H1 (cell line): Measurements from ENCODE around the gene TMEM35A. TPM values are rescaled to one million over a fixed set of nuclear protein-coding genes. Genes with fewer than 3 reads are reported as not detected.

Experiments
- CTCF ChIA-PET: fragments of 300-600 bp; sonication (Branson Sonifier 250); formaldehyde crosslinking; loops from one replicate; lab custom pipeline; 2021; ENCODE audit not compliant: partially characterized antibody; lab: Charles Lee
- POLR2A ChIA-PET: fragments of 300-600 bp; sonication (Branson Sonifier 250); formaldehyde crosslinking; loops from one replicate; lab custom pipeline; 2021; ENCODE audit warnings: inconsistent platforms; ENCODE audit not compliant: partially characterized antibody; lab: Charles Lee
- DNase-seq, 2 experiments: peaks; one replicate each; pipeline versions ENCODE4 v3.0.0 to v3.0.0-alpha.2; 2010 to 2022; ENCODE audit warnings: low spot score in 2 of 2, low read depth in 1 of 2, mixed read lengths in 1 of 2
- FAIRE-seq: peaks from 2 replicates; lab custom pipeline; 2011; peaks lifted over from hg19 to GRCh38; lab: Jason Lieb, UNC
- H2AFZ ChIP-seq: 2 replicates; pipeline ENCODE4 v1.8.1; 2012; ENCODE audit warnings: low read length, inconsistent platforms
- H2AK5ac ChIP-seq: 2 replicates; pipeline ENCODE4 v1.6.1; 2013; ENCODE audit warnings: low read depth, low read length
- H2BK120ac ChIP-seq: replicated peaks from 2 replicates; pipeline ENCODE3; 2013; ENCODE audit warnings: low read depth, low read length, inconsistent platforms
- H2BK12ac ChIP-seq: 2 replicates; pipeline ENCODE4 v1.6.1; 2013; ENCODE audit warnings: low read depth, low read length
- H2BK15ac ChIP-seq: 2 replicates; pipeline ENCODE4 v1.6.1; 2013; ENCODE audit warnings: low read length
- H2BK20ac ChIP-seq: 2 replicates; pipeline ENCODE4 v1.6.1; 2013; ENCODE audit warnings: low read length
- H2BK5ac ChIP-seq: 2 replicates; pipeline ENCODE4 v1.6.1; 2013; ENCODE audit warnings: low read depth, low read length
- H3K14ac ChIP-seq: 2 replicates; pipeline ENCODE4 v1.6.1; 2013; ENCODE audit warnings: inconsistent platforms; ENCODE audit not compliant: insufficient read length
- H3K18ac ChIP-seq: 2 replicates; pipeline ENCODE4 v1.6.1; 2013; ENCODE audit warnings: low read length; ENCODE audit errors: extremely low read depth
- H3K23ac ChIP-seq: 2 replicates; pipeline ENCODE4 v1.6.1; 2013; ENCODE audit warnings: inconsistent platforms; ENCODE audit not compliant: insufficient read length
- H3K23me2 ChIP-seq: 2 replicates; pipeline ENCODE4 v1.6.1; 2013; ENCODE audit warnings: low read depth, low read length
- H3K27ac ChIP-seq: 2 replicates; pipeline ENCODE4 v1.6.1; 2011; ENCODE audit warnings: low read depth, low read length, inconsistent platforms
- H3K27me3 ChIP-seq, 4 experiments: replicated peaks in 1 of 4; 1 replicate in 1 of 4; 2 replicates in 3 of 4; pipeline versions ENCODE4 v1.6.1 to v1.8.1; 2011 to 2013; ENCODE audit warnings: low read length in 3 of 4, mild to moderate bottlenecking in 3 of 4, inconsistent platforms in 2 of 4, mixed read lengths in 2 of 4, moderate library complexity in 1 of 4; ENCODE audit not compliant: control insufficient read depth in 3 of 4, insufficient read depth in 3 of 4; ENCODE audit errors: extremely low read depth in 1 of 4
- H3K36me3 ChIP-seq, 4 experiments: 2 replicates each; pipeline versions ENCODE4 v1.6.1 to v1.8.1; 2011 to 2013; ENCODE audit warnings: mild to moderate bottlenecking in 4 of 4, low read length in 3 of 4, moderate library complexity in 2 of 4, control low read depth in 1 of 4, inconsistent platforms in 1 of 4; ENCODE audit not compliant: insufficient read depth in 4 of 4, control insufficient read depth in 2 of 4
- H3K4ac ChIP-seq: replicated peaks from 2 replicates; pipeline ENCODE3; 2013; ENCODE audit warnings: low read length, low read depth, mixed read lengths, inconsistent platforms; ENCODE audit not compliant: insufficient read length
- H3K4me1 ChIP-seq, 4 experiments: replicated peaks in 1 of 4; 1 replicate in 1 of 4; 2 replicates in 3 of 4; pipeline versions ENCODE4 v1.6.1 to v1.8.1; 2011 to 2013; ENCODE audit warnings: low read length in 3 of 4, inconsistent platforms in 2 of 4, mixed read lengths in 1 of 4; ENCODE audit not compliant: insufficient read depth in 4 of 4, control insufficient read depth in 3 of 4
- H3K4me2 ChIP-seq, 2 experiments: 2 replicates each; pipeline versions ENCODE4 v1.6.1 to v1.8.1; 2011 to 2013; ENCODE audit warnings: low read depth in 2 of 2, low read length in 2 of 2, control low read depth in 1 of 2, inconsistent platforms in 1 of 2, mild to moderate bottlenecking in 1 of 2; ENCODE audit not compliant: insufficient read depth in 1 of 2
- H3K4me3 ChIP-seq, 4 experiments: fragments of 200-600, 300-600 bp in 1 of 4; sonication (generic), shearing (Covaris generic), sonication (Bioruptor Twin) in 1 of 4; 2 replicates each; pipeline versions ENCODE4 v1.5.1 to v1.8.1; 2011 to 2016; ENCODE audit warnings: low read length in 4 of 4, low read depth in 3 of 4, control low read depth in 2 of 4, inconsistent platforms in 2 of 4, mild to moderate bottlenecking in 2 of 4, mixed read lengths in 1 of 4, moderate library complexity in 1 of 4; ENCODE audit not compliant: insufficient read depth in 2 of 4; ENCODE audit errors: extremely low read depth in 1 of 4
- H3K56ac ChIP-seq: replicated peaks from 2 replicates; pipeline ENCODE3; 2013; ENCODE audit warnings: low read depth, mild to moderate bottlenecking, mixed read lengths, low read length, inconsistent platforms; ENCODE audit not compliant: insufficient read length
- H3K79me1 ChIP-seq: 2 replicates; pipeline ENCODE4 v1.6.1; 2013; ENCODE audit warnings: low read depth, low read length, control low read depth
- H3K79me2 ChIP-seq, 2 experiments: 2 replicates each; pipeline versions ENCODE4 v1.6.1 to v1.8.1; 2012 to 2013; ENCODE audit warnings: low read length in 2 of 2, mild to moderate bottlenecking in 2 of 2, inconsistent platforms in 1 of 2; ENCODE audit not compliant: insufficient read depth in 2 of 2, control insufficient read depth in 1 of 2
- H3K9ac ChIP-seq, 4 experiments: replicated peaks in 1 of 4; 1 replicate in 1 of 4; 2 replicates in 3 of 4; pipeline versions ENCODE4 v1.6.1 to v1.8.1; 2011 to 2013; ENCODE audit warnings: low read depth in 3 of 4, low read length in 3 of 4, control low read depth in 2 of 4, mild to moderate bottlenecking in 2 of 4, moderate library complexity in 2 of 4, inconsistent platforms in 1 of 4; ENCODE audit errors: extremely low read depth in 1 of 4
- H3K9me3 ChIP-seq, 2 experiments: 2 replicates each; pipeline versions ENCODE4 v1.6.1 to v1.8.1; 2012 to 2013; ENCODE audit warnings: mild to moderate bottlenecking in 2 of 2, moderate library complexity in 2 of 2, control low read depth in 1 of 2, inconsistent platforms in 1 of 2, low read depth in 1 of 2, low read length in 1 of 2, mixed read lengths in 1 of 2; ENCODE audit not compliant: insufficient read depth in 2 of 2
- H4K20me1 ChIP-seq, 2 experiments: replicated peaks in 1 of 2; 2 replicates each; pipeline versions ENCODE3 to v1.8.1; 2011 to 2013; ENCODE audit warnings: inconsistent platforms in 2 of 2, low read length in 2 of 2, mild to moderate bottlenecking in 1 of 2; ENCODE audit not compliant: insufficient read depth in 2 of 2, control insufficient read depth in 1 of 2
- H4K5ac ChIP-seq: 2 replicates; pipeline ENCODE4 v1.6.1; 2013; ENCODE audit warnings: low read length, low read depth, mixed read lengths, inconsistent platforms; ENCODE audit not compliant: insufficient read length
- H4K8ac ChIP-seq: 2 replicates; pipeline ENCODE4 v1.8.0; 2013; ENCODE audit warnings: mild to moderate bottlenecking, moderate library complexity, low read length, inconsistent platforms; ENCODE audit not compliant: insufficient read depth; ENCODE audit errors: extremely low read depth
- H4K91ac ChIP-seq: replicated peaks from 2 replicates; pipeline ENCODE3; 2013; ENCODE audit warnings: low read length, mixed read lengths, inconsistent platforms; ENCODE audit not compliant: insufficient read length
- GTF2F1 ChIP-seq: IDR thresholded peaks from 2 replicates; pipeline ENCODE4 v1.6.1; 2012; ENCODE audit warnings: low read depth, low read length, improper control_type of control experiment, borderline replicate concordance
- ZNF274 ChIP-seq: IDR thresholded peaks from 2 replicates; pipeline ENCODE4 v1.7.0; 2012; ENCODE audit warnings: low read length, borderline replicate concordance; ENCODE audit errors: extremely low read depth
- WGBS, 2 experiments: shearing (Covaris generic) in 1 of 2; methylation state at CpG; one replicate each; pipeline versions ENCODE4 v1.1.6 to v1.1.7; 2013 to 2015; ENCODE audit warnings: low lambda C conversion rate in 2 of 2, mixed read lengths in 2 of 2, inconsistent platforms in 1 of 2, low coverage in 1 of 2, missing lambda C conversion rate in 1 of 2; ENCODE audit not compliant: insufficient replicate concordance in 2 of 2, insufficient coverage in 1 of 2, insufficient read length in 1 of 2; ENCODE audit errors: extremely low coverage in 1 of 2, missing lambda C conversion rate in 1 of 2; 5-methylcytosine and 5-hydroxymethylcytosine counted together
- polyA plus RNA-seq, 7 experiments: library from polyadenylated mRNA; depleted of rRNA in 3 of 7; stranded (reverse) in 5 of 7; unstranded in 2 of 7; fragments of >200 nt in 5 of 7; fragments of 200-250 nt in 2 of 7; gene quantifications; 1 replicate in 5 of 7; 2 replicates in 1 of 7; 4 replicates in 1 of 7; pipeline versions ENCODE4 v1.2.1 to v1.2.3, GENCODE V29; 2011 to 2013; ENCODE audit warnings: missing spikeins in 2 of 7, mixed read lengths in 2 of 7
- total RNA-seq: library from RNA; stranded (reverse); fragmentation: NEBNext Ultra II Directional; extraction: Animal tissue kit (Norgen Biotek cat#: 25700); gene quantifications from 2 replicates; pipeline ENCODE4 v1.2.1, GENCODE V29; 2021

TMEM35A gene
- total and polyA plus RNA-seq, 2 of the 8 experiments (the other 6 are each of a cell fraction or from before 2014, with no cell fraction given), result 5.5 to 5.8 TPM

GRCh38 chrX:101108284-101108683, 29.6 kb downstream of the TMEM35A start:
- WGBS, 2 experiments, result 100% methylated on average over 4 of the region's 4 CpGs; no CpG with 5 or more reads in 1 of the 2 experiments
- Histone ChIP-seq H3K56ac (no peak overlapping the region), H2BK120ac (no peak overlapping the region), H4K5ac (no peak overlapping the region), H3K27me3 (no peaks in the 10 kb centered on the region), H2AK5ac (no peak overlapping the region), H3K4ac (no peak overlapping the region), H4K8ac (no peak overlapping the region), H3K4me1 (no peaks in the 10 kb centered on the region), H2AFZ (no peak overlapping the region), H4K91ac (no peak overlapping the region), H2BK5ac (no peak overlapping the region), H3K23me2 (no peaks in the 10 kb centered on the region), H3K23ac (no peak overlapping the region), H3K4me3 (no peak overlapping the region), H3K18ac (no peak overlapping the region), H3K9ac (no peak overlapping the region), H3K79me2 (no peaks in the 10 kb centered on the region), H2BK12ac (no peak overlapping the region), H3K14ac (no peak overlapping the region), H3K27ac (no peak overlapping the region), H2BK20ac (no peak overlapping the region), H3K4me2 (no peak overlapping the region), H3K79me1 (no peaks in the 10 kb centered on the region), H3K9me3 (no peaks in the 10 kb centered on the region), H2BK15ac (no peak overlapping the region), H4K20me1 (no peaks in the 10 kb centered on the region), H3K36me3 (peaks cover 0 to 29% (median 4%) of the 10 kb centered on the region in 4 experiments; a peak in 4 of 8 replicates)
- DNase-seq (no peak), FAIRE-seq (no peak)
- ChIA-PET CTCF (interaction anchor here (0.6 to 0.7 kb wide), 2 partner anchors 76 to 175 kb away, joined by 3 read pairs; no protein-coding TSS in a partner anchor), POLR2A (no interaction called here)
- TF ChIP-seq GTF2F1 (no peak), ZNF274 (no peak)
